Heart left ventricle (tissue), 13 donors: Measurements from ENCODE around the gene CXCL17.

Experiments
- POLR2A ChIP-seq, 2 donors: fragments of 450-650 bp; IDR thresholded peaks; one replicate each; pipeline ENCODE4 v1.6.1; 2017; ENCODE audit warnings: antibody characterized with exemption in 2 of 2, mild to moderate bottlenecking in 2 of 2, moderate library complexity in 2 of 2
- TF ChIP-seq, protein P1 (sequence below), 12 donors: fragments of 200-600 bp; sonication (generic) in 4 of 12; IDR thresholded peaks; one replicate each; pipeline versions ENCODE4 v1.5.0 to v1.8.0; 2018 to 2022; ENCODE audit warnings: antibody characterized with exemption in 12 of 12, mild to moderate bottlenecking in 5 of 12
- donor health status: ischemic (EF 13 %, LVEDD 7.1; RV severe dilation, severe dysfunction).
- donor health status: DM: no; HTN: yes; CAD: no.
- donor health status: DM: no; HTN: no; CAD: no.
- donor health status: ischemic (EF 25% LVEDD 6.9; RV normal size, moderate dysfunction).
- donor health status: ischemic (EF 25% LVEDD 5.7; RV mildly dilated, moderate dysfunction).
- donor health status: ischemic (EF 35%, LVEDD 5.7; RV mildly dilated, moderate dysfunction).
- donor health status: nonischemic (EF 11% LVEDD 7.7; RV severe dilation, severe dysfunction).
- donor health status: DM: yes; HTN: yes; CAD: no.
- donor health status: PGD.
- donor health status: ischemic (EF 29% LVEDD 5.4; RV normal size, mild dysfunction).
- donor health status: nonischemic (EF 23%, LVEDD 6.1; RV moderate dilation, normal function).

DNA sequence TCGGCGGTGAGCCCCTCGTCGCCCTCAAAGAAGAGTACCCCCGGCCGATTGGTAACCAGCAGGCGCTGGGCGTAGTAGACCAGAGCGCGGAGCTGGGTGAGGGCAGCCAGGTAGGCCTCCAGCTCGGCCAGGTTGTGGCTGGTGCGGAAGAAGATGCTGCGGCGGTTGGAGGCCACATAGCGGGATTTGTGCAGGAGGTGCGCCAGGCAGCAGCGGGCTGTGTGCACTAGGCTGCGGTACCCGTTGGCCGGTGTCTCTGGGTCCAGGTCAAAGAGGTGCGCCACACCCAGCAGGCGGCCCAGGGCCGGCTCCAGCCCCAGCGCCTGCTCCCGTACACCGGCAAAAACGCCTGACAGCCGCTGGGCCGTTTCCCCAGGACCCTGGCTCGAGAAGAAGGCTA, 32.4 kb downstream of the CXCL17 start:
- TF ChIP-seq, protein P1, sequence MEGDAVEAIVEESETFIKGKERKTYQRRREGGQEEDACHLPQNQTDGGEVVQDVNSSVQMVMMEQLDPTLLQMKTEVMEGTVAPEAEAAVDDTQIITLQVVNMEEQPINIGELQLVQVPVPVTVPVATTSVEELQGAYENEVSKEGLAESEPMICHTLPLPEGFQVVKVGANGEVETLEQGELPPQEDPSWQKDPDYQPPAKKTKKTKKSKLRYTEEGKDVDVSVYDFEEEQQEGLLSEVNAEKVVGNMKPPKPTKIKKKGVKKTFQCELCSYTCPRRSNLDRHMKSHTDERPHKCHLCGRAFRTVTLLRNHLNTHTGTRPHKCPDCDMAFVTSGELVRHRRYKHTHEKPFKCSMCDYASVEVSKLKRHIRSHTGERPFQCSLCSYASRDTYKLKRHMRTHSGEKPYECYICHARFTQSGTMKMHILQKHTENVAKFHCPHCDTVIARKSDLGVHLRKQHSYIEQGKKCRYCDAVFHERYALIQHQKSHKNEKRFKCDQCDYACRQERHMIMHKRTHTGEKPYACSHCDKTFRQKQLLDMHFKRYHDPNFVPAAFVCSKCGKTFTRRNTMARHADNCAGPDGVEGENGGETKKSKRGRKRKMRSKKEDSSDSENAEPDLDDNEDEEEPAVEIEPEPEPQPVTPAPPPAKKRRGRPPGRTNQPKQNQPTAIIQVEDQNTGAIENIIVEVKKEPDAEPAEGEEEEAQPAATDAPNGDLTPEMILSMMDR (IDR thresholded peaks at IDR 0.05): no peak
- no peak for TF ChIP-seq POLR2A (IDR thresholded peaks at IDR 0.05)
